ENCODE results near the gene IL24.

Gene IL24

GRCh38 chr1:206892351-206892984 lies 4.8 kb upstream of the IL24 start:
- ATAC-seq: no peak
- no peak overlapping the region for H3K27ac Mint-ChIP-seq
- no peaks in the 10 kb centered on the region for H3K9me3 Mint-ChIP-seq
- peaks cover 32% of the 10 kb centered on the region for H3K4me1 Mint-ChIP-seq
- no peak for DNase-seq (ENCODE audit: low spot score in 2 of 2)
- no peaks in the 10 kb centered on the region for H3K36me3 Mint-ChIP-seq
- no peak overlapping the region for H3K4me3 Mint-ChIP-seq

GRCh38 chr1:206893380-206893779 lies 3.9 kb upstream of the IL24 start:
- Mint-ChIP-seq H3K4me1 (peaks cover 37% of the 10 kb centered on the region), H3K9me3 (no peaks in the 10 kb centered on the region), H3K36me3 (no peaks in the 10 kb centered on the region), H3K27ac (no peak overlapping the region), H3K4me3 (no peak overlapping the region)
- DNase-seq (ENCODE audit: low spot score in 2 of 2) (no peak), ATAC-seq (no peak)

- Mint-ChIP-seq H3K4me3 (no peak overlapping the region), H3K4me1 (peaks cover 38% of the 10 kb centered on the region), H3K36me3 (no peaks in the 10 kb centered on the region), H3K9me3 (no peaks in the 10 kb centered on the region), H3K27ac (no peak overlapping the region)
- ATAC-seq (no peak), DNase-seq (ENCODE audit: low spot score in 2 of 2) (no peak)
Measured at GRCh38 chr1:206895325-206895724, 1.9 kb upstream of the IL24 start.

GRCh38 chr1:206895837-206896242 lies 1.4 kb upstream of the IL24 start:
- Mint-ChIP-seq H3K4me1 (peaks cover 33% of the 10 kb centered on the region), H3K27ac (no peak overlapping the region), H3K36me3 (no peaks in the 10 kb centered on the region), H3K4me3 (no peak overlapping the region), H3K9me3 (no peaks in the 10 kb centered on the region)
- DNase-seq (ENCODE audit: low spot score in 2 of 2): no peak
- ATAC-seq: no peak

GRCh38 chr1:206896261-206896660 lies 982 bp upstream of the IL24 start:
- H3K4me1 Mint-ChIP-seq: peaks cover 32% of the 10 kb centered on the region
- DNase-seq (ENCODE audit: low spot score in 2 of 2) (no peak), ATAC-seq (no peak)
- no peaks in the 10 kb centered on the region for H3K9me3 Mint-ChIP-seq
- H3K4me3 Mint-ChIP-seq: no peak overlapping the region
- no peak overlapping the region for H3K27ac Mint-ChIP-seq
- no peaks in the 10 kb centered on the region for H3K36me3 Mint-ChIP-seq

GRCh38 chr1:206898089-206898914 lies 1.1 kb downstream of the IL24 start:
- ATAC-seq: no peak
- Mint-ChIP-seq H3K4me1 (peaks cover 27% of the 10 kb centered on the region), H3K27ac (no peak overlapping the region), H3K36me3 (peaks cover 10% of the 10 kb centered on the region), H3K9me3 (no peaks in the 10 kb centered on the region), H3K4me3 (no peak overlapping the region)
- no peak for DNase-seq (ENCODE audit: low spot score in 2 of 2)

- ATAC-seq (no peak), DNase-seq (ENCODE audit: low spot score in 2 of 2) (no peak)
- no peaks in the 10 kb centered on the region for H3K9me3 Mint-ChIP-seq
- H3K36me3 Mint-ChIP-seq: peaks cover 16% of the 10 kb centered on the region
- H3K27ac Mint-ChIP-seq: no peak overlapping the region
- H3K4me1 Mint-ChIP-seq: peaks cover 27% of the 10 kb centered on the region
- no peak overlapping the region for H3K4me3 Mint-ChIP-seq
Measured at GRCh38 chr1:206898915-206899431, 1.7 kb downstream of the IL24 start.

- H3K36me3 Mint-ChIP-seq: peaks cover 24% of the 10 kb centered on the region
- H3K4me1 Mint-ChIP-seq: peaks cover 31% of the 10 kb centered on the region
- ATAC-seq (no peak), DNase-seq (ENCODE audit: low spot score in 2 of 2) (no peak)
- H3K4me3 Mint-ChIP-seq: no peak overlapping the region
- no peak overlapping the region for H3K27ac Mint-ChIP-seq
- H3K9me3 Mint-ChIP-seq: no peaks in the 10 kb centered on the region
Measured at GRCh38 chr1:206899717-206900116, 2.5 kb downstream of the IL24 start.

- H3K27ac Mint-ChIP-seq: no peak overlapping the region
- DNase-seq (ENCODE audit: low spot score in 2 of 2): no peak
- H3K4me3 Mint-ChIP-seq: no peak overlapping the region
- peaks cover 28% of the 10 kb centered on the region for H3K36me3 Mint-ChIP-seq
- no peak for ATAC-seq
- peaks cover 35% of the 10 kb centered on the region for H3K4me1 Mint-ChIP-seq
- H3K9me3 Mint-ChIP-seq: no peaks in the 10 kb centered on the region
Measured at GRCh38 chr1:206900149-206900548, 2.9 kb downstream of the IL24 start.

GRCh38 chr1:206901944-206902343 lies 4.7 kb downstream of the IL24 start:
- ATAC-seq: no peak
- peaks cover 38% of the 10 kb centered on the region for H3K36me3 Mint-ChIP-seq
- H3K27ac Mint-ChIP-seq: no peak overlapping the region
- H3K4me3 Mint-ChIP-seq: no peak overlapping the region
- DNase-seq (ENCODE audit: low spot score in 2 of 2): no peak
- no peaks in the 10 kb centered on the region for H3K9me3 Mint-ChIP-seq
- peaks cover 46% of the 10 kb centered on the region for H3K4me1 Mint-ChIP-seq

GRCh38 chr1:206902702-206903101 lies 5.5 kb downstream of the IL24 start:
- Mint-ChIP-seq H3K4me3 (no peak overlapping the region), H3K36me3 (peaks cover 44% of the 10 kb centered on the region), H3K27ac (peak overlapping the region; percentile 10), H3K9me3 (no peaks in the 10 kb centered on the region), H3K4me1 (peaks cover 40% of the 10 kb centered on the region)
- no peak for ATAC-seq
- no peak for DNase-seq (ENCODE audit: low spot score in 2 of 2)

GRCh38 chr1:206903687-206904086 lies 6.4 kb downstream of the IL24 start:
- H3K27ac Mint-ChIP-seq: peak overlapping the region; percentile 23
- DNase-seq (ENCODE audit: low spot score in 2 of 2) (no peak), ATAC-seq (no peak)
- peaks cover 38% of the 10 kb centered on the region for H3K4me1 Mint-ChIP-seq
- peaks cover 54% of the 10 kb centered on the region for H3K36me3 Mint-ChIP-seq
- H3K4me3 Mint-ChIP-seq: no peak overlapping the region
- no peaks in the 10 kb centered on the region for H3K9me3 Mint-ChIP-seq

GRCh38 chr1:206904423-206905142 lies 7.3 kb downstream of the IL24 start:
- peaks cover 37% of the 10 kb centered on the region for H3K4me1 Mint-ChIP-seq
- no peaks in the 10 kb centered on the region for H3K9me3 Mint-ChIP-seq
- H3K36me3 Mint-ChIP-seq: peaks cover 60% of the 10 kb centered on the region
- no peak for DNase-seq (ENCODE audit: low spot score in 2 of 2)
- peak overlapping the region; percentile 28 for H3K4me3 Mint-ChIP-seq
- H3K27ac Mint-ChIP-seq: peak overlapping the region; percentile 83
- no peak for ATAC-seq

GRCh38 chr1:206905295-206906164 lies 8.3 kb downstream of the IL24 start:
- DNase-seq (ENCODE audit: low spot score in 2 of 2) (no peak), ATAC-seq (peak; percentile 86)
- Mint-ChIP-seq H3K4me3 (peak overlapping the region; percentile 28), H3K4me1 (peaks cover 39% of the 10 kb centered on the region), H3K9me3 (no peaks in the 10 kb centered on the region), H3K27ac (peak overlapping the region; percentile 83), H3K36me3 (peaks cover 69% of the 10 kb centered on the region)

All from stimulated activated effector memory CD8-positive, alpha-beta T cell treated with anti-CD3 and anti-CD28 coated beads, Interleukin-12 subunit alpha, Interleukin-12 subunit beta, amount 100 ng/mL, for 72 hours (primary cell).